HG03039 (cell line): ENCODE data around the gene C5orf58.

Experiments
- ATAC-seq: cut with Tn5 transposase; IDR thresholded peaks from one replicate; pipeline ENCODE4 v1.9.1; 2021; ENCODE audit warnings: mild to moderate bottlenecking, moderate library complexity; ENCODE audit not compliant: unreplicated experiment

C5orf58 gene

GRCh38 chr5:170252720-170253350 lies 20.1 kb downstream of the C5orf58 start:
- ATAC-seq, result no peak

DNA sequence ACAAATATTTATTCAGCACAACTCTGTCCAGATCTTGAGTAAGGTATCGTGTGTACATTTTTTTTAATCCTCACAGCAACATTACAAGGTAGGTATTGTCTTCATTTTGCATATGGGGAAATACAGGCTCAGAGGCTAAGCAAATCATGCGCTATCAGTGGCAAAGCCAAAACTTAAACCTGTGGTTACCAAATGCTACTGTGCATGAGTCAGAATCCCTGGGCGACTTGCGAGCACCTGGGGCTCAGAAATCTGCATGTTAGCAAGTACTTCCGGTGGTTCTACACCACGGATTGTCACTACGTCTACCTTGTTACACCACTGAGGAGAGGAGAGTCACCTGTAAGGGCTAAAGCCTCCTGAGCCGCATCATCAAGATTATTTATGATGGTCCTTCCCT lies 21.3 kb downstream of the C5orf58 start:
- ATAC-seq, result peak; percentile 96

DNA sequence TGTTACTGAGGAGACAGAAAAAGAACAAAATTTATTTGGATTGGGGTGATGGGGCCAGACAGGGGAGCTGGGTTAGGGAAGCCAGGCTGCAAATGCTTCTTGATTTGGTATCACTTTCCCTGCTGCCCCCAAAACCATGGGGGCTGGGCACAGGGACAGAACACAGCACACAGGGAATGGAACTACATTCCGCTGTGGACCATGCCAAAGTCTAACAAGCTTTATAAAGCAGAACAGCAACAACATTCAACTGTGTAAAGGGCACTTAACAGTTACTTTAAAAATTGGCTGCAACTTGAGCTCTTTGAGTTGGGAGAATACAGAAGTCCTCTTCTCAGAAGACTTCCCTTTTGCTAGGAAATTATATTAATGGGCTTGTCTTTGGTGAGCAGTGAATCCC lies 23.8 kb downstream of the C5orf58 start:
- ATAC-seq, result no peak

DNA sequence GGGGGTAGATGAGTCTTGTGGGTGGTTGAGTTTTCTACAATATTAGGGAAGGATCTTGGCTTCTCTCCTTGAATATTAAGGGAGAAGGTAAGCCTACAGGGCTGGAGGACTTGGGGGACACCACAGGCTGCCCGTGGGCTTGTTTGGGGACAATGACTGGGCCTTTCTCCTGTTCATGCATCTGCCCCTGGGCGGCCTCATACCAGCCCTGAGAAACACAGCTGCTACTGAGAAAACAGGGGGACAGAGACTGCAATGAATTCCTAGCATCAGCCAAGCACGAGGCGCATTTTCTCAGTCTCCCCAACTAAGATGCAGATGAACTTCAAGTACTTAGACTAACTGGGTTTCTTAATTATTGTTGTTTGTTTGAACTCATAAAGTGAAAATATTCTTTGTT lies 24.6 kb downstream of the C5orf58 start:
- ATAC-seq, result no peak

GRCh38 chr5:170261528-170262043 lies 28.8 kb downstream of the C5orf58 start:
- no peak for ATAC-seq

GRCh38 chr5:170262061-170263045 lies 29.6 kb downstream of the C5orf58 start:
- no peak for ATAC-seq

GRCh38 chr5:170263906-170264305 lies 31.1 kb downstream of the C5orf58 start:
- ATAC-seq, result no peak

DNA sequence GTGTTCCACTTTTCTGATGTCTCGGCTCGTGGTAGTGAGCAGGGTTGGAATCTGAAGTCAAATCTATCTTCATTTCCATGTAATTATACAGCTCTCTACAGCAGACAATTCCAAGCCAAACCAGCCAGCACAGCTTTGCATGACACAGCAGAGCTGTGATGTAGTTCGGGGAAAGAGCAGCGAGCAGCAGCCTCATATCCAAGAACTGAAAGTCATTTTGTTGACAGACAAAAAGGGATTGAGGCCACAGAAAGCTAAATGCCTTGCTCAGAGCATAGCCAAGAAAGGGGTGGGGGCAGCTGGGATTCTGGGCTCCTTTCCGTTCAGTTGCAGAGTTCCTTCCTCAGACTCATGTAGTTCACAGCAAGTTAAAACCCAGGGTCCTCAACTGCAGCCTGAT lies 32.7 kb downstream of the C5orf58 start:
- ATAC-seq, result no peak

GRCh38 chr5:170266570-170267381 lies 34.0 kb downstream of the C5orf58 start:
- no peak for ATAC-seq

- ATAC-seq, result peak; percentile 78
Observed at GRCh38 chr5:170267431-170268152, 34.8 kb downstream of the C5orf58 start.

DNA sequence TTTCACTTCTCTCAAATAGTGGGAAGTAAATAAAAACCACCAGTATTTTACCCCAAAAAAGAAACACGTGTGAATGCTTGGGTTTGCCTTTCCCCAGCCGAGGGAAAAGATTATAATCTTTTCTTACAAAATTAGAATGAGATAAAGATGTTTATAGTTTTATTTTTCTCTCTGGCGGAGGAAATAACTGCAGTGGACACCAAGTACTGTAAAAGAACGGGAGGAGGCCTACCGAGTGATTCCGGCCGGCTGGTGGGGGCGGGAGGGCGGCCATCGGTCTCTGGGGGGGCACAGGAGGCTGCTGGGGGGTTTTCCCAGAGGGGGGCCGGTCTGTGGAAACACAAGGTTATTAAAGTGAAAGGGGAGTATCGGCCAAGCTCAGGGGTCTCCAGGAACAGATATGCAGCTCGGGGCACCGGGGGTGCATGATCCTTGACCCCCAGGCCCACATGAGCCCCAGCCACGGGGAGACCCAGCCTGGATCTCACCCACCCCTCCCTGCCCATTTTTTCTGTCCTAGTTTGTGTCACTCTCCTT lies 35.4 kb downstream of the C5orf58 start:
- no peak for ATAC-seq

DNA sequence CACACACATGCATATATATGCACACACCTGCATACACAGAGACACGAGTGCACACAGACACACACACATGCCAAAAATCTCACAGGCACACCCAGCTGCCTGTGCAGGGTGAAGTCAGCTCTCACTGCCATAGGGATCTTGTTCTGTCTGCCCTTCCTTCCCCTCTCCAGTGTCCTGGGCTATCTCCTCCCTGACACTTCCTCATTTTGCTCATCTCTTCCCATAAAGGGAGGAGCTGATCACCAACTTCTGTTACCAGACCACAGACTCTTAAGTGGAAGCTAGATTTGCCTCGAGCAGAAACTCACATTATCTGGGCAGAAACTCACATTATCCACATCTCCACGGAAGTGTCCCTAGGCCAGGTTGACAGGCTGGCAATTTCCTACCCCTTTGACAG lies 36.1 kb downstream of the C5orf58 start:
- ATAC-seq, result no peak

DNA sequence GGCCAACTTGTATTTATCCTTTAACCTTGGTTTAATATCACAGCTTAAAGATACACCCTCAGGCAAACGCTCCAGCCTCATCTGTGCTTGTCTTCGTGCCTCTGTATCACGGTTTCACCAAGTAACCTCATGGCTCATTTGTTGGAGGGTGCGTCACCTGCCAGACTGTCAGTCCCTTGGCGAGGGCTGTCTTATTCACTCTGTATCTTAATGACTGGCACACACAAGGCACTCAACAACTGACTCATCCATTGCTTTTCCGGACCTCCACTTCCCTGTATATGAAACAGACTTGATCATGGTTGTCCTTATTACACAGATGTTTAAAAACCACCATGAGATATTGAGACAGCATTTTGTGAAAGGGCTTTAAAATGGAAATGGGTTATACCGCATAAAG lies 36.8 kb downstream of the C5orf58 start:
- ATAC-seq, result no peak

- no peak for ATAC-seq
Observed at GRCh38 chr5:170270293-170271069, 37.7 kb downstream of the C5orf58 start.

DNA sequence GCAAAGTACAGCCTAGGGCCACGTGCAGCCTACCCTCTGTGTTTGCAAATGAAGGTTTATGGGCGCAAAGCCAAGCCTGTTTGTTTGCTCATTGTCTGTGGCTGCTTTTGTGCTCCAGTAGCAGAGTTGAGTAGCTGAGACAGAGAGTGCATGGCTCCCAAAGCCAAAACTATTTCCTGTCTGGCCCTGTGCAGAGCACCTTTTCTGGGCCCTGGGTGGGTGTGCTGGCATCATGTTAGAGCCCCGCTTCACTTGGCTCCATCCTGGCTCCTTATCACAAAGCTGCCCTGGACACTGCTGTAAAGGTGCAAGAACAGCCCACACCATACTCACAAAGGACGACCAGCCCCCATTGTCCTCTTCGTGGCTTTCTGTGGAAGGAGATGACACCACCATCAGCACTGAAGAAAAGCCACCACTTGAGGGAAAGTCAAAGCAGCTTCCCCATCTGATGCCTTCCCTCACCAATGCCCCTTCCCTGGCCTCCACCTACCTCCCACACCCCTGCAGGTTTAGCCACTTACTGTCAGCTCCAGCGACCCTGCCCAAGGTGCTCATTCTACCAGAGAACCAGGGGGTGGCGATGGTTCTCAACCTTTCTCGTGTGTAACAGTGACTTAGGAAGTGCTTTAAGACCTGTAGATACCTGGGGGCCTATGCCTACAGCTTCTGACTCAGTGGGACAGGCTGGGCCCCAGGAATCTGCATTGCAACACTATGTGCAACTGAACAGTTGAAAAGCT lies 41.4 kb downstream of the C5orf58 start:
- no peak for ATAC-seq

GRCh38 chr5:170275376-170275994 lies 42.7 kb downstream of the C5orf58 start:
- ATAC-seq, result no peak

DNA sequence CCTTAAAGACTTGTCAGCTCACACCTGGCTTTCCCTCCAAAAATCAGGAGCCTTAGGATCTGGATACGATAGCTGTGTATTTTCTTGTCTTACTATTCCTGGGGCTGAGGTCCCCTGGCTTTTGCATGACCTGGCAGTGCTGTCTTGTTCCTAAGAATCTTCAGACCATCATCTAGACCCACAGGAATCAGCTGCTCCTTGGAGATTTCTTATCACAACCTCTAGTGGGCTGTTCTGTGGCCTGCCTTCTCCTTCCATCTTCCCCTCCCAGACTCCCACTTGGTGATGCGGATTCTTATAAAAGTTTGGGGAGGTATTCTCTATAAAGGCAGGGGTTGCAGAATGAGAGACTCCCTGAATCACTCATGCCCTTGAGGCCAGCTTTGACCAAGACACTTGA lies 43.4 kb downstream of the C5orf58 start:
- ATAC-seq, result no peak

DNA sequence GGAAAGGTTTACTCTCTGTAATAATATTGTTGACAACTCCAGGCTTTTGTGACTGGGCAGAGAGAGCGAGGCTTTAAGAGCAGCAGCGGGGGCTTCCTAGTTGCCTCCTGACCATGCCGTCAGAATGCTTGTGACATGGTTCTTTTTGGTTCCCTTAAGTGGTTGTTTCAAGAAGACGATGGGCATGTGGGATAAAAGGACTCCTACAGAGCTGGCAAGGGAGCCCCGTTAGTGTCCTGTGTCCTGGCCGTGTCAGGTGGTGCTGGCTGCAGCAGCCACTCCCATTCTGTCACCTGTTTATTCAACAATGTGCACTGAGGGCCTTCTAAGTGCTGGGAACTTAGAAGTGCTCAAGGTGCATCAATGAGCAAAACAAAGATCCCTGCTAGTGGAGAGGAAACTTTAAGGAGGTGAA lies 45.1 kb downstream of the C5orf58 start:
- ATAC-seq, result no peak
